ENCODE results near the gene TAMM41.
"Not testable (repeated sequence)": the region's sequence is repeated elsewhere in the genome, so short reads cannot be mapped to it uniquely, and the experiment has no call there.

TAMM41 gene

DNA sequence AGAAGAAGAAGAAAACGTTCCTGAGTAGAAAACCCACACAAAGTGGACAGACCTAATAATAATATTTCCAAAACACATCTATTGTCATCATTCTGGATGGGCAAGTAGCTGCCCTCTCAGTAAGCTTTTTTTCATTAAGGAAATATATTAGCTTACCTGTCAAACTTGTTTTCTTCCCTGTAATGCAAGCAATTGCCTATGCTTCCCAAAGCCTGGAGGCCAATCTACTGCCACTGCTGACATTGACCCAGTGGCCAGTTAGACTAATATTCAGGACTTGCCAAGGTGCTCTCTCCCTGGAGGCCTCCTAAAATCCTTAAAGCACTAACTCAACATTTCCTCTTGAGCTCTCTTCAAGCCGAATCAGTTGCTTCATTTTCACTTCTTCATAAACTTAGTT lies 86.7 kb downstream of the TAMM41 start:
- DNase-seq: no peak

- DNase-seq: no peak
Observed at GRCh38 chr3:11757929-11758328, 88.8 kb downstream of the TAMM41 start.

DNA sequence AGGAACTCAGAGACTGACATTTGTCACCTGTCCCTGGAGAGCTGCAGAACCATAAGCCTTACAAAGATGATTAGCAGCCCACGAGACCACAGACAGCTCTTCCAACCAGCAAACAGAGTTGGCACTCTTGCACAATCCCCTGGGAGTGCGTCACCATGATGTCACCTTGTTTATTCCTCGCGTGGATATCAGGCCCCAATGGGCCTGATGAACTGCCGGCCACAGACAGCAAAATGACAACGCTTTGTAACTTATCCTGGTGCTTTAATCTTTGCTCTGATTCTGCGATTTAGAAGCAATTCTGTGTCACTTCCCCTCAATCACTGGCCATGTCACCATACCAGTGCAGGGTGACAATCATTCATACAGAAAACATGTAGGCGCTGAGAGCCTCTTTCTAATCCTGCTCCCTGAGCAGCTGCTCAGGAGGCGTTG lies 89.2 kb downstream of the TAMM41 start:
- DNase-seq: no peak

- DNase-seq: no peak
Observed at GRCh38 chr3:11755276-11755675, 91.4 kb downstream of the TAMM41 start.

GRCh38 chr3:11752254-11752653 lies 94.4 kb downstream of the TAMM41 start:
- not testable (repeated sequence) for DNase-seq

GRCh38 chr3:11748306-11748705 lies 98.4 kb downstream of the TAMM41 start:
- not testable (repeated sequence) for DNase-seq
